Motor neuron (in vitro differentiated cells): ENCODE data around the gene ABLIM1. TPM values are rescaled to one million over a fixed set of nuclear protein-coding genes. Genes with fewer than 3 reads are reported as not detected.
A peak's percentile ranks its signal among the peaks of the same experiment; 100 is the strongest.

Experiments
- ATAC-seq, 8 experiments: fragments of 200-7000 bp; cut with Tn5 transposase; replicated peaks in 6 of 8; 2 replicates each; pipeline ENCODE4 v1.8.0; 2021; ENCODE audit warnings: mild to moderate bottlenecking in 8 of 8, moderate library complexity in 8 of 8
- H3K27ac ChIP-seq, 2 donors: fragments of 250-450 bp; sonication (Bioruptor Pico); 2 replicates each; pipeline ENCODE4 v1.9.0; 2021; ENCODE audit warnings: antibody characterized with exemption in 2 of 2, mild to moderate bottlenecking in 2 of 2, moderate library complexity in 1 of 2
- H3K4me1 ChIP-seq, 2 donors: fragments of 250-450 bp; sonication (Bioruptor Pico); replicated peaks in 1 of 2; 2 replicates each; pipeline ENCODE4 v1.6.1; 2021; ENCODE audit warnings: antibody characterized with exemption in 2 of 2, mild to moderate bottlenecking in 2 of 2, moderate library complexity in 1 of 2
- H3K4me3 ChIP-seq, 5 donors: fragments of 250-450 bp; sonication (Bioruptor Pico); 2 replicates each; pipeline ENCODE4 v1.9.0; 2021; ENCODE audit warnings: antibody characterized with exemption in 5 of 5, mild to moderate bottlenecking in 5 of 5, moderate library complexity in 4 of 5
- WGBS, 10 experiments: fragments of 450-650 bp; shearing (Covaris generic); methylation state at CpG; one replicate each; pipeline ENCODE4 v1.0.0; 2022; 5-methylcytosine and 5-hydroxymethylcytosine counted together
- in situ Hi-C, 9 experiments: fragments of 400-800 bp; cut with MboI; loops; one replicate each; pipeline ENCODE4 v1.15.0; 2021; ENCODE audit warnings: low sequenced_read_pairs in 9 of 9, low pct_unique_long_range_greater_than_20kb in 2 of 9; ENCODE audit not compliant: unreplicated experiment in 9 of 9
- total RNA-seq, 8 experiments: library from RNA; unstranded; fragments of 300-600 nt; gene quantifications; 2 replicates each; pipeline versions ENCODE4 v1.2.3 to v1.2.4, GENCODE V29; 2022

ABLIM1 gene
- total RNA-seq, 8 experiments from 2014 or later: 14.2 to 129 (median 32.4) TPM

DNA sequence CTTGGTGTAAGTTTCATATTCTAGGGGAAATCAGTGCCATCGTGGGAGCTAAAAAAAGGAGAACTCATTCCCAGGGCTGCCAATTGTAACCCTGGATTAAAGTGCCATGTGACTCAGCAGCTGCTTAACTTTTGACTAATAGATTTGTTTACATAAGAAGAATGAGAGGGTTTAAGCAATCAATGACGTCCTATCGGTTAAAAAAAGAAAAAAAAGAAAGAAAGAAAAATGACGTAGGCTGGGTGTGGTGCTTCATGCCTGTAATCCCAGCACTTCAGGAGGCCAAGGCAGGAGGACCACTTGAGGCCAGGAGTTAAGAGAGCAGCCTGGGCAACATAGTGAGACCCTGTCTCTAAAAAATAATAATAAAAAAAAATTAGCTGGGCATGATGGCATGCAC is 137.6 kb downstream of the ABLIM1 start:
- in situ Hi-C loops: no loop called here
- H3K4me1 ChIP-seq: peaks cover 23 to 56% of the 10 kb centered on the region in 2 donors
- H3K4me3 ChIP-seq: no peak overlapping the region
- WGBS, 10 experiments: 8 to 93% (median 62%) methylated on average over 3 to 4 of the region's 4 CpGs
- H3K27ac ChIP-seq: no peak overlapping the region
- peak in 3 of 8 experiments; percentile 19 to 47 (median 19) for ATAC-seq

DNA sequence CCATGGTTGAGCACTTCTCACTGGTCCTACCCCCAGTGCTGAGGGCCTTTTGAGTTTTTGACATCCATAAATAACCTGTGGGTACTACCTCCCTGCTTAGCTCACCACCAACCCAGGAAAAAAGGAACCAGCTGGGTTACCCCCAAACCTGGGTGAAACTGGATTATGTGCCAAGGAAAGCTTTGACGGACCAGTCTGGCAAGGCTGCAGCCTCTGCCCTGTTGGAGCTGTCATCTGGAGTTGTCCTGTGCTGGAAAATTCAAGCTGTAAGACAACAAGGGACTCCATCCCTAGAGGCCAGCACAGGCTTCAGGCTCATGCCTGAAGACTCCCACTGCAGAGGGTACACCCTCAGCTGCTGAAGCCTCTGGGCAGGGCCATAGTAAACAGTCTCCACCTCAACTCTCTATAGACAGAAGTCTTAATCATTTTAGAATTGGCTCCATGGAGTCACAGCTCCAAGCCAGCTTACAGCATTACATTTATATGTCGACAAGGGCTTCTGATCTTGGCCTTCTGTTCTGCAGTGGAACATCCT is 138.2 kb downstream of the ABLIM1 start:
- Histone ChIP-seq H3K4me3 (no peak overlapping the region), H3K4me1 (peaks cover 20 to 55% of the 10 kb centered on the region in 2 donors), H3K27ac (no peak overlapping the region)
- in situ Hi-C loops: no loop called here
- 14 to 100% (median 100%) methylated on average over 1 to 2 of the region's 2 CpGs; no CpG with 5 or more reads in 7 of the 10 experiments for WGBS, 10 experiments
- ATAC-seq: peak in 4 of 8 experiments; percentile 9 to 58 (median 54)

DNA sequence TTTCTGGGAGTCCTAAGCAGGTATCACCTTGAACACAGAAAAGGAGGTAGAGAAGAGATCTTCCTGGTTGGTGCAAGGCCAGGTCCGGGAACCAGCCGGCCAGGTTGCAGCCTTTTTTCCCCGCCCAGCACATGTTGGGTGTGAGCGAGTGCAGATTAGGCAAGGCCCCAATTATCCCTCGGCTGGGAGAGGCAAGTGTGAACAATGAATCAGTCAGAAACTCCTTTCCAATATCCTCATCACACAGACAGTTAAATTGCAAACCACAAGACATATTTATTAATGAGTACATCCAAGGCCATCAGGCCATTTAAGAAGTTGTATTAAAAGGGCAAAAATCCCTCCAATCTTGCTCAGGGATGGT is 138.8 kb downstream of the ABLIM1 start:
- Histone ChIP-seq H3K27ac (no peak overlapping the region), H3K4me3 (no peak overlapping the region), H3K4me1 (peaks cover 14 to 49% of the 10 kb centered on the region in 2 donors)
- 0 to 87% (median 56%) methylated on average over 2 to 5 of the region's 5 CpGs; no CpG with 5 or more reads in 5 of the 10 experiments for WGBS, 10 experiments
- ATAC-seq: peak in 3 of 8 experiments; percentile 68 to 80 (median 71)
- in situ Hi-C loops: no loop called here

DNA sequence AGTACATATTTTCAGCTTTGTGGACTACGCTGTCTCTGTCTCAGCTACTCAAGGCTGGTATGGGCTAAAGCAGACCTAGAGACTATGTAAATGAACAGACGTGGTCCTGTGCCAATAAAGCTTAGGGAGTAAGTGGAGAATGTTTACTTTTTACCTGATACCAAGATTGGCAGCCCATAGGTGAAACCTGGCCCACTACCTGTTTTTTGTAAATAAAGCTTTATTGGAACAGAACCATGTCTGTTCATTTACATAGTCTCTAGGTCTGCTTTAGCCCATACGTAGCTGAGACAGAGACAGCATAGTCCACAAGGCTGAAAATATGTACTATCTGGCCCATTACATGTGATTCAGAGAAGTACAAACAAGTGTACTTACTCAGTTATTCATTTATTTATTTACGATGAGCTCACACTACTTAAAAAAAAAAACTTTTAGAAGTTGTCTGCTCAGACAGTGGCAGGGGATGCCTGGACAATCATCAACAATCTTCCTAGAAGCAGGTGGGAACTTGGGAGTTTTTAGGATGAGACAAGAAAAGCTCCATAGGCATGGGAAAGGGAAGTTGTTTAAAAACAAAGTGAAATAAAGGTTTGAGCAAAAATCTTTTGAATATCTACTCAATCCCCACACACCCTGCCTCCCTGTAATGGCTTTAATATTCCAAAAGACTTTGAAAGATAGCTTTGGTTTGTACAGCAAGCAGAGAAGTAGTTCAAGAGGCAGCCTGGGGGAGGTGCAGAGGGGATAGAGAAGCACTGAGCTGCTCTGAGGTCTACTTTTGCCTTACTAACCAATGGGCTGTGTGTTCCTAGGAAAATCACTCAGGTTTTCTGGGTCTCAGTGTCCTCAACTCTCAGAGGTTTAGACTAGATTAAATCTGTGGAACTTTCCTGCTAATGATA is 139.4 kb downstream of the ABLIM1 start:
- ATAC-seq: peak in 4 of 8 experiments; percentile 6 to 42 (median 22)
- WGBS, 10 experiments: 35 to 100% (median 94%) methylated on average over 1 to 4 of the region's 4 CpGs; no CpG with 5 or more reads in 1 of the 10 experiments
- H3K4me1 ChIP-seq: peaks cover 10 to 43% of the 10 kb centered on the region in 2 donors
- in situ Hi-C loops: no loop called here
- H3K4me3 ChIP-seq: no peak overlapping the region
- no peak overlapping the region for H3K27ac ChIP-seq

DNA sequence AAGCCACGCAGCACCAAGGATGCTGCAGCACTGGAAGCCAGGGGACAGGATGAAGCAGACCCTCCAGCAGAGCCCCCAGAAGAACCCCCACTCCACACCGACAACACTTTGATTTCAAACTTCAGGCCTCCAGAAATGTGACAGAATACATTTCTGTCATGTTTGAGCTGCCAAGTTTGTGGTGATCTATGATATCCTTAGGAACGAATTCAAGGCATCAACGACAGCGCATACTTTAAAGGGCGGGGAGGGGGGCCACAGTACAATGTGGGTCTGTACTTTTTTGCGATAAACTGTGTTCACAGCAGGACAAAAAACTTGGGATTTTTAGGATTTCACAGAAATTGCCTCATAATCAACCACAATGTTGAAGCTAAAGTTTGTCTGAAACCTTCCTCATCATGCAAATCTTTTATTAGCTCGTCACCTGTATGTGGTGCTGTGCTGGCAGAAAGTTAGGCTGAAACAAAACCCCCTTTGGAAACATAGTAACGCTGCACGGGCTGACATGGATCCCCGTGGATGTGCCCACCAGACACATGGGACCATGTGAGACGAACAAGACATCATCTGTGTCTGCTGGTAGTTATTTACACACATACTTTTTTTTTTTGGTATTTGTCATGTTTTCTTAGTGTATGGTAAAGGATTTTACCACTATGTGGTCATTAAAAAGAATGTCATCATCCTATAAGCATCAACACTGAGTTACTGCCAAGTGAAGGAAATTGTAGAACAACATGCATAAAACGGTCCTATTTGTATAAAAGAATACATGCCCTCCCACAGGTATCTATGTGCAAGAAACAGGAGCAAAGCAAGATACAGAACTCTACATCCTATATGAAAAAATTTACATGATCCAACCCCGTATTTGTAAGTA is 140.5 kb downstream of the ABLIM1 start:
- H3K27ac ChIP-seq: no peak overlapping the region
- WGBS, 10 experiments: 78 to 100% (median 91%) methylated on average over 1 to 12 of the region's 14 CpGs
- H3K4me3 ChIP-seq: no peak overlapping the region
- H3K4me1 ChIP-seq: peaks cover 20 to 37% of the 10 kb centered on the region in 2 donors
- in situ Hi-C loops: no loop called here
- ATAC-seq: no peak

DNA sequence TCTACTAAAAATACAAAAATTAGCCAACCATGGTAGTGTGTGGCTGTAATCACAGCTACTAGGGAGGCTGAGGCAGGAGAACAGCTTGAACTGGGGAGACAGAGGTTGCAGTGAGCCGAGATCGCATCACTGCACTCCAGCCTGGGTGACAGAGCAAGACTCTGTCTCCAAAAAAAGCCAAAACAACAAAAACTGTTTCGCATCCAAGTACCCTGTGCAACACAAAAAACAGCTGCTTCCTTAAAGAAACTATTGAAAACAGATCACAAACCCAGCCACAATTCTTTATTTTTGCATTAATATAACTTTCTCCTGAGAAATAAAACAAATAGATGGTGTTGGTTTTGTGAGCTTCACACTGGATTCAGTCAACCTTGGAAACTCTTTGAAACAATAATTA is 141.7 kb downstream of the ABLIM1 start:
- Histone ChIP-seq H3K27ac (no peak overlapping the region), H3K4me3 (no peak overlapping the region), H3K4me1 (peaks cover 25 to 37% of the 10 kb centered on the region in 2 donors)
- in situ Hi-C loops: no loop called here
- WGBS, 10 experiments: 40 to 93% (median 67%) methylated on average over 1 to 3 of the region's 3 CpGs; no CpG with 5 or more reads in 3 of the 10 experiments
- ATAC-seq: peak in 1 of 8 experiments; percentile 8

DNA sequence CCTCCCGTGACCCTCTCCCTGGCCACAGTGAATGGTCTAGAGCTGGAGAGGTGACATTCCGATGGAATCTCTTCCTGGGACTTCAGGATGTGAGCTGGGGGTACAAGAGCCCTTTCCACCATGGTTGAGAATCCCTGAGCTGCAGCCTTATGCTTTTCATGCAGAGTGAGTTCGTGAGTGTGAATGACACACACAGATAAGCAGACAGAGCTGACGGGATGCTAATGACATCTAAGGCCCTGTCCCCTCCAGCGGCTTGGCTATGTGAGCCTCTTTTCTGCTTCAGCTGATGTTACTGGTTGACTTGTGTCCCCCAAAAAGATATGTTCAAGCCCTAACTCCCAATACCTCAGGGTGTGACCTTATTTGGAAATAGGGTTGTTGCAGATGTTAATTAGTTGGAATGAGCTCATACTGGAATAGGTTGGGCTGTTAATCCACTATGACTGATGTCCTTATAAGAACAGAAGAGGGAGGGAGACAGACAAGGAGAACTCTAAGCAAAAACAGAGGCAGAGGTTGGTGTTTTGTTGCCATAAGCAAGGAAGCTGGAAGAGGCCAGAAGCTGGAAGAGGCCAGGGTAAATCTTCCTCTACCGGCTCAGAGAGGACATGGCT is 142.7 kb downstream of the ABLIM1 start:
- peak; percentile 29 to 72 (median 46) for ATAC-seq
- in situ Hi-C loops: no loop called here
- Histone ChIP-seq H3K4me3 (no peak overlapping the region), H3K4me1 (peaks cover 25 to 37% of the 10 kb centered on the region in 2 donors), H3K27ac (no peak overlapping the region)
- 38 to 80% (median 76%) methylated on average over 1 to 5 of the region's 6 CpGs; no CpG with 5 or more reads in 3 of the 10 experiments for WGBS, 10 experiments

DNA sequence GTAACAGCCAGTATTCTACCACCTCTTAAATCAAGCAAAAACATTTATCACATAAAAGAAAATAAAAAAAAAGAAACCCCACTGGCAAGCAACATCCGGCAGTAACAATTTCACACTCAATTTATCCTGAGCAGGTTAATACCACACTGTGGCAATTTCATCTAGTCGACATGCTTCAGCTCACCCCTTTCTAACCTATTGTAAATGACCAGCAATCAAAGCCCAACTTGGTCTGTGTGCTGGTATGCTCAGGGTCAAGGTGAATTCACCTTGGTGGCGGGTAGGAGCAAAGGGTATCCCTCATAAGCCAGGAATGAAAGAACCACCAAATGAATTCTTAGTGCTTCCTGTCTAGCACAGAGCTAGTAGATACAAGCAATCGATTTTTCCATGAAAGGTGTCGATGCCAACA is 144.7 kb downstream of the ABLIM1 start:
- peaks cover 22 to 27% of the 10 kb centered on the region in 2 donors for H3K4me1 ChIP-seq
- no peak overlapping the region for H3K4me3 ChIP-seq
- peak in 3 of 8 experiments; percentile 53 to 64 (median 58) for ATAC-seq
- H3K27ac ChIP-seq: no peak overlapping the region
- WGBS, 10 experiments: 38 to 93% (median 79%) methylated on average over 2 to 5 of the region's 5 CpGs; no CpG with 5 or more reads in 2 of the 10 experiments
- in situ Hi-C loops: no loop called here

DNA sequence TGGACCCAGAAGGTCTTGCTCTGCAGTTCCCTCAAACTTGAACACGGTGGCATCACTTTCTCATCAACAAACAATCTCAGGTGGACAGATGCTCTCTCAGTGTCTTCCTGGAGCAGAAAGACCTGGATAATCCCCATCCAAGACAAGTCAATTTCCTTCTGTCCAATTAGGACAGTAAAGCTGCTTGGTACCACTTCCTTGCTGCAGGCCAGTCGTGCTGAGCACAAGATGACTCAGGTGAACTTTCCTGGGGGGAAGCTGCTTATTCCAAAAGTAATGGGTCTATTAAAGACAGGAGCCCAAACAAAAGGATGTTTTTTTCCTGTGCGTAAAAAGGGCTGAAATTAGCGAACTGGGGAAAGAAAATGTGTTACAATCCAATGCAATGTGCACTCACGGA is 146.2 kb downstream of the ABLIM1 start:
- no peak for ATAC-seq
- H3K27ac ChIP-seq: no peak overlapping the region
- H3K4me1 ChIP-seq: peaks cover 22 to 29% of the 10 kb centered on the region in 2 donors
- in situ Hi-C loops: no loop called here
- 75 to 100% (median 93%) methylated on average over 2 to 5 of the region's 5 CpGs; no CpG with 5 or more reads in 2 of the 10 experiments for WGBS, 10 experiments
- no peak overlapping the region for H3K4me3 ChIP-seq

DNA sequence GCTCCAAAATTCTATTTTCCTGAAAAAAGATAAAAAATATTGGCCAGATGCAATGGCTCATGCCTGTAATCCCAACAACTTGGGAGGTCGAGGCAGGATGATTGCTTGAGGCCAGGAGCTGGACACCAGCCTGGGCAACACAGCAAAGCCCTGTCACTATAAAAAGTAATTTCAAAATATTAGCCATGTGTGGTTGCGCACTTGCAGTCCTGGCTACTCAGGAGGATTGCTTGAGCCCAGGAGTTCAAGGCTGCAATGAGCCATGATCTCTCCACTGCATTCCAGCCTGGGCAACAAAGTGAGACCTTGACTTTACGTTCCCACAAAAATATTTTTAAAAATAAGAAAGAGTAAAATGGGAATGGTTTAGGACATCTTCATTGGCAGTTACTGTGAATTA is 149.7 kb downstream of the ABLIM1 start:
- peaks cover 25 to 28% of the 10 kb centered on the region in 2 donors for H3K4me1 ChIP-seq

DNA sequence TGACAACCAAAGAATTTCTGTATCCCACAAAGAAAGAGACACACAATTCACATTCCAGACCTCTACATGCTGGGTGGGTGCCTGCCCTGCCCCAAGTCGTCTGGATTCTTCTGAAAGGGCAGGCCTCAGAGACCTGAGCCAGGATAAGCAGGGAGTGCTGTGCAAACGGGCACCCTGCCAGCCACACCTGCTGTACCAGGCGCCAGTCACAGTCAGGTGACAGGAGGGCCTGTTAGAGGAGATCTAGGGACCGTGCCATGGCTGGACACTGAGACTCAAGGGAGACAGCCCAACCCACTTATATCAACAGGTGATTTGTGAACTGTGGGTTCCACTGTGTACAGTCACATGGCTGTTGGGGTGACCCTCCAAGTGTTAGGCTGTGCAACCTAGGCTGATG is 150.6 kb downstream of the ABLIM1 start:
- Histone ChIP-seq H3K4me3 (no peak overlapping the region), H3K4me1 (peaks cover 16 to 28% of the 10 kb centered on the region in 2 donors), H3K27ac (no peak overlapping the region)
- WGBS, 10 experiments: 13 to 90% (median 40%) methylated on average over 1 to 3 of the region's 4 CpGs; no CpG with 5 or more reads in 3 of the 10 experiments
- peak in 1 of 8 experiments; percentile 23 for ATAC-seq
- in situ Hi-C loops: no loop called here

More for the DNA sequence above, 149.7 kb downstream of the ABLIM1 start:
- Histone ChIP-seq H3K4me3 (no peak overlapping the region), H3K27ac (no peak overlapping the region)
- in situ Hi-C loops: no loop called here
- WGBS, 10 experiments: 69 to 100% (median 90%) methylated on average over 2 to 3 of the region's 3 CpGs; no CpG with 5 or more reads in 5 of the 10 experiments
- ATAC-seq: no peak

DNA sequence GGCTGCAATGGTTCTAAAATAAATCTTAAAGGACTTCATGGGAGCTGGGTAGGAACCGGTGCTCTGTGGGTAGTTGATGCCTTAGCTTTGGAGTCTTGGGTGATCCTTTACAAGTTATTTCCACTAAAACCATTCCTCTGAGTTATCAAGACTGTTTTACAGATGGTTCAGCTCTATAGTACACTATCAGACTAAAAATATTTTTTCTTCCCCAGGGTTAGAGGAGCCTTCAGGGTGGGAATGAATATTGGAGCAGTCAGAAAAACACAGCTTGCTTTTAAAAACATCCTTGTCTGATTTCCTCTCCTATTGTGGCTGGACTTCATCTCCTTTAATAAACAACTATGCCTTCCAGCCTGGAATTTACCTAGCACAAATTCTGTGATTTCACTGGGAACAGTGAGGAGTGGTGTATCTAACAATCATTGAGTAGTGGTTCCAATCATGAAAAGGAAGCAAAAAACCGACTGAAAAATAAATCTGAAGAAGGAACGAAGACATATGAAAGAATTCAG is 151.1 kb downstream of the ABLIM1 start:
- no peak for ATAC-seq
- WGBS, 10 experiments: 33 to 100% (median 76%) methylated on average over 1 to 3 of the region's 3 CpGs; no CpG with 5 or more reads in 1 of the 10 experiments
- H3K4me3 ChIP-seq: no peak overlapping the region
- in situ Hi-C loops: no loop called here
- H3K4me1 ChIP-seq: peaks cover 13 to 28% of the 10 kb centered on the region in 2 donors
- no peak overlapping the region for H3K27ac ChIP-seq
